Thyroid gland (tissue), 4 donors: ENCODE data around the gene PIMREG. TPM values are rescaled to one million over a fixed set of nuclear protein-coding genes. Genes with fewer than 3 reads are reported as not detected.

Experiments
- DNase-seq, 2 donors: peaks; one replicate each; pipeline ENCODE4 v3.0.0-alpha.2; 2019
- H3K27ac ChIP-seq, 3 donors: fragments of 200-600 bp; sonication (generic); 1 replicate in 2 of 3; 2 replicates in 1 of 3; pipeline ENCODE4 v1.5.1; 2016 to 2019; ENCODE audit warnings: mild to moderate bottlenecking in 1 of 3, moderate library complexity in 1 of 3
- H3K27me3 ChIP-seq: fragments of 200-600 bp; sonication (generic); one replicate; pipeline ENCODE4 v1.5.1; 2019
- H3K36me3 ChIP-seq, 2 donors: fragments of 200-600 bp; sonication (generic); one replicate each; pipeline ENCODE4 v1.5.1; 2016 to 2019
- H3K4me1 ChIP-seq, 2 donors: fragments of 200-600 bp; sonication (generic); one replicate each; pipeline ENCODE4 v1.5.1; 2017 to 2019
- H3K4me3 ChIP-seq, 3 donors: fragments of 200-600 bp; sonication (generic); replicated peaks in 1 of 3; 1 replicate in 2 of 3; 2 replicates in 1 of 3; pipeline ENCODE4 v1.5.1; 2016; ENCODE audit warnings: mild to moderate bottlenecking in 1 of 3
- H3K9me3 ChIP-seq: fragments of 200-600 bp; sonication (generic); one replicate; pipeline ENCODE4 v1.5.1; 2017
- POLR2A ChIP-seq, 2 donors: fragments of 450-650 bp; IDR thresholded peaks; one replicate each; pipeline ENCODE4 v1.6.1; 2017; ENCODE audit warnings: antibody characterized with exemption in 2 of 2, mild to moderate bottlenecking in 2 of 2, moderate library complexity in 1 of 2
- WGBS, 2 donors: methylation state at CpG; one replicate each; pipeline ENCODE4 v1.1.5; 2017; 5-methylcytosine and 5-hydroxymethylcytosine counted together
- intact Hi-C: fragments of 100-400 bp; cut with DNase I; formaldehyde crosslinking; loops from one replicate; pipeline ENCODE4 v1.15.1; 2023
- total RNA-seq, 4 donors: library from RNA; depleted of rRNA; stranded (reverse); fragments of >200 nt; gene quantifications; one replicate each; pipeline ENCODE4 v1.2.3, GENCODE V29; 2016
- TF ChIP-seq, protein P1 (sequence below), 6 experiments: fragments of 200-600 bp in 3 of 6; fragments of 450-650 bp in 3 of 6; sonication (generic) in 3 of 6; IDR thresholded peaks; one replicate each; pipeline ENCODE4 v1.5.1; 2016 to 2019; ENCODE audit warnings: antibody characterized with exemption in 6 of 6, mild to moderate bottlenecking in 2 of 6, inconsistent platforms in 1 of 6, moderate library complexity in 1 of 6

The PIMREG gene
- total RNA-seq, 4 donors from 2014 or later: not detected

DNA sequence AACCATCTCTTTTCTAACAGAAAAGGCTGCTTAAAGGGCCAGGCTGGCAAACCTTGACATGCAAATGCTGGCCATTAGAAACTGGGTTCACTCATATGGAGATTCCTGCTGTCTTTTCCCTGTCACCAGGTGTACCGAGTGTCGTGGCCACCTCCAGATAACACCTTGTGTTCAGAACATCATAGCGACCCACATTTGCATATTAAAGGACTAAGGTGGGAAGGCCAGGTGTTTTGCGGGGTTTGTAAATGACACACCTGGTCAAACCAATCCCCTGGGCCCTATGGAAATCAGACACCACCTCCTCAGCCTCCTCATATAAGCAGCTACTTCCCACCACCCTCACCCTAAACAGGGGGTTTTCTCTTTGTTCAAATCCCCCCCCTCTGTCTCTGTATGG, 6.8 kb upstream of the PIMREG start:
- no peak for TF ChIP-seq POLR2A (IDR thresholded peaks at IDR 0.05)
- TF ChIP-seq, protein P1, sequence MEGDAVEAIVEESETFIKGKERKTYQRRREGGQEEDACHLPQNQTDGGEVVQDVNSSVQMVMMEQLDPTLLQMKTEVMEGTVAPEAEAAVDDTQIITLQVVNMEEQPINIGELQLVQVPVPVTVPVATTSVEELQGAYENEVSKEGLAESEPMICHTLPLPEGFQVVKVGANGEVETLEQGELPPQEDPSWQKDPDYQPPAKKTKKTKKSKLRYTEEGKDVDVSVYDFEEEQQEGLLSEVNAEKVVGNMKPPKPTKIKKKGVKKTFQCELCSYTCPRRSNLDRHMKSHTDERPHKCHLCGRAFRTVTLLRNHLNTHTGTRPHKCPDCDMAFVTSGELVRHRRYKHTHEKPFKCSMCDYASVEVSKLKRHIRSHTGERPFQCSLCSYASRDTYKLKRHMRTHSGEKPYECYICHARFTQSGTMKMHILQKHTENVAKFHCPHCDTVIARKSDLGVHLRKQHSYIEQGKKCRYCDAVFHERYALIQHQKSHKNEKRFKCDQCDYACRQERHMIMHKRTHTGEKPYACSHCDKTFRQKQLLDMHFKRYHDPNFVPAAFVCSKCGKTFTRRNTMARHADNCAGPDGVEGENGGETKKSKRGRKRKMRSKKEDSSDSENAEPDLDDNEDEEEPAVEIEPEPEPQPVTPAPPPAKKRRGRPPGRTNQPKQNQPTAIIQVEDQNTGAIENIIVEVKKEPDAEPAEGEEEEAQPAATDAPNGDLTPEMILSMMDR (IDR thresholded peaks at IDR 0.05): no peak
- Histone ChIP-seq H3K27ac (no peak overlapping the region), H3K9me3 (no peaks in the 10 kb centered on the region), H3K4me3 (no peak overlapping the region), H3K4me1 (no peaks in the 10 kb centered on the region), H3K36me3 (no peaks in the 10 kb centered on the region), H3K27me3 (no peaks in the 10 kb centered on the region)
- no peak for DNase-seq
- WGBS, 2 donors: 38 to 45% methylated on average over 4 of the region's 4 CpGs
- intact Hi-C loops: no loop called here

DNA sequence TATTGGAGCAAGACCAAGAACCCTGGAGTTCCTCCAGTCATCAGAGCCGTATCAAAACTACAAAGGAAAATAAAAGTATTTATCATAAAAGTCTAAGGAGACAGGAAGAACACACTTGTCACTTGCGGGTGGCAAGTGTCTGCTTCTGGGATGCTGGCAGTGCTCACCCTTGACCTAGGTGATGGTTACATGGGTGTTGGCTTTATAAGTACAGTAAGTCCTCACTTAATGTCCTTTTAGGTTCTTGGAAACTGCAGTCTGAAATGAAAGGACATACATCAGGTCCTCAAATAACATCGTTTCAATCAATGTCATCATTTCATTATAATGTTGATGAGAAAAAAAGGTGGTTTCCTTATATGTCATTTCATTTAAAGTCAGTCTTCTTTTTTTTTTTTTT, 6.3 kb upstream of the PIMREG start:
- H3K36me3 ChIP-seq: no peaks in the 10 kb centered on the region
- intact Hi-C loops: no loop called here
- H3K27me3 ChIP-seq: no peaks in the 10 kb centered on the region
- 57 to 61% methylated on average over 3 of the region's 3 CpGs for WGBS, 2 donors
- no peak for TF ChIP-seq POLR2A (IDR thresholded peaks at IDR 0.05)
- TF ChIP-seq, protein P1 (IDR thresholded peaks at IDR 0.05): no peak
- H3K27ac ChIP-seq: no peak overlapping the region
- H3K9me3 ChIP-seq: no peaks in the 10 kb centered on the region
- no peak overlapping the region for H3K4me3 ChIP-seq
- DNase-seq: no peak
- H3K4me1 ChIP-seq: no peaks in the 10 kb centered on the region

DNA sequence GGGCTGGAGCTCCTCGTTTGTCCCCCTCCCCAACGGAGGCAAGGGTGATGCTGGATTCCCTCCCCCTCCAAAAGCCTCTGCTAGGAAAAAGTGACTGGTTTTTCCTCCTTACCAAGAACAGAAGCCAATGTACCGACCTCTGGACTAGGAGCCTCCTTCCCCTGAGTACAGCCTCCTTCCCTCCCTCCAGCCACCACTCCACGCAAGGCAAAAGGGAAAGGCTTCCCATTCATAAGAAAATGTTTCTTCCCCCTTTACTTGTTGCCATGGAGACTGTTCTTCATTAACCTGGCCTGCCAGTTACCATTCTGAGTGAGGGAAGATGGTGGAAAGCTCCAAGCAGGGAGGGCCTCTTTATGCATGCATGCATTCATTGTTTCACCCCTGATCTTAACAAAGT, 4.3 kb upstream of the PIMREG start:
- Histone ChIP-seq H3K4me3 (no peak overlapping the region), H3K27ac (no peak overlapping the region), H3K9me3 (no peaks in the 10 kb centered on the region), H3K36me3 (no peaks in the 10 kb centered on the region), H3K4me1 (peaks cover 0 to 13% of the 10 kb centered on the region in 2 donors), H3K27me3 (no peaks in the 10 kb centered on the region)
- TF ChIP-seq, protein P1 (IDR thresholded peaks at IDR 0.05): no peak
- TF ChIP-seq POLR2A (IDR thresholded peaks at IDR 0.05): no peak
- WGBS, 2 donors: 38 to 45% methylated on average over 4 of the region's 4 CpGs
- intact Hi-C loops: no loop called here
- DNase-seq: no peak

DNA sequence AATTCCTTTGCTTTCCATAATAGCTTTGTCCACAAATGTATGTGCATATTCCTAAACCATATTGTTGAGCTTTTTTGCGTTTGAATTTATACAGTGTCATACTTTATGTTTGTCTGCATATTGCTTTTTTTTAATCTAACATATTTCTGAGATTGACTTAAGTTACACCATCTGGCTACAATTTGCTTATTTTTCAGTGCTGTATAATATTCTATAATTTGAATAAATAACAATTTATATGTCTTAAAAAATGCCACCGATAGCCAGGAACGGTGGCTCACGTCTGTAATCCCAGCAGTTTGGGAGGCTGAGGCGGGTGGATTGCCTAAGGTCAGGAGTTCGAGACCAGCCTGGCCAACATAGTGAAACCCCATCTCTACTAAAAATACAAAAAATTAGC, 1.5 kb upstream of the PIMREG start:
- TF ChIP-seq, protein P1 (IDR thresholded peaks at IDR 0.05): no peak
- no peak for TF ChIP-seq POLR2A (IDR thresholded peaks at IDR 0.05)
- intact Hi-C loops: no loop called here
- WGBS, 2 donors: 65 to 81% methylated on average over 6 of the region's 6 CpGs

DNA sequence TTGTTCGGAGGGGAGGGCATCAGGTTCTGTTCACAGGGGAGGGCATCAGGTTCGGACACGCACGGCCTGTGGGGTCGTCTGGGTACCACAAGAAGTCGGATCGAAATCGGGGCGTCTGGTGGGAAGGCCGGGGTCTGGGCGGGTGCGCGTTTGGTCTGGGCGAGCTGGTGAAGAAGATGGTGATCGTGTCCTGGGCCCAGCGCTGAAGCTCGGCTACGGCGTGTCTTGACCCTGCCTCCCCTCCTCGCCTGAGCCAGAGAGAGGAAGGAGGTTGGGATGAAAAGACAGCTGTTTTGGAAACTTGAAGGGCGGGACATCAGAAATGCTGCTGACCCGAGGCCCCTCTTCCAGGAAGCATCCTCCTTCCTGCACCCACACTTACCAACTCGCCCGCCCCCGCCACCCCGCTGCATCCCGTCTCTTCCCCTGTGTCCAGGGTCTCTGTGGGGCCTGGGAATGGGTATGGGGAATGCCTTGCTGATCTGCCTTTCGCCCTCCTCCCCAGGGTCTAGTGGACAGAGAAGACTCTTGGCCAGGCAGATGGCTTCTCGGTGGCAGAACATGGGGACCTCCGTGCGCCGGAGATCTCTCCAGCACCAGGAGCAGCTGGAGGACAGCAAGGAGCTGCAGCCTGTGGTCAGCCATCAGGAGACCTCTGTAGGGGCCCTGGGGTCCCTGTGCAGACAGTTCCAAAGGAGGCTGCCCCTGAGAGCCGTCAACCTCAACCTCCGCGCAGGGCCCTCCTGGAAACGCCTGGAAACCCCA, 498 bp downstream of the PIMREG start:
- Histone ChIP-seq H3K27me3 (no peaks in the 10 kb centered on the region), H3K36me3 (no peaks in the 10 kb centered on the region), H3K27ac (no peak overlapping the region), H3K9me3 (no peaks in the 10 kb centered on the region), H3K4me3 (peak overlapping the region in 1 of 3 donors; percentile 39), H3K4me1 (peaks cover 0 to 13% of the 10 kb centered on the region in 2 donors)
- no peak for DNase-seq
- WGBS, 2 donors: 17 to 20% methylated on average over 23 to 30 of the region's 36 CpGs
- TF ChIP-seq, protein P1 (IDR thresholded peaks at IDR 0.05): no peak
- TF ChIP-seq POLR2A (IDR thresholded peaks at IDR 0.05): no peak
- intact Hi-C loops: no loop called here

More for the DNA sequence above, 1.5 kb upstream of the PIMREG start:
- Histone ChIP-seq H3K36me3 (no peaks in the 10 kb centered on the region), H3K27ac (no peak overlapping the region), H3K4me3 (no peak overlapping the region), H3K9me3 (no peaks in the 10 kb centered on the region), H3K4me1 (peaks cover 0 to 13% of the 10 kb centered on the region in 2 donors), H3K27me3 (no peaks in the 10 kb centered on the region)
- no peak for DNase-seq
